Ishikawa (cell line): Measurements from ENCODE around the gene ATP10A.

Source experiments
- FOXM1 ChIP-seq: IDR thresholded peaks from 2 replicates; pipeline ENCODE4 v1.6.1; 2012; ENCODE audit warnings: low read depth, borderline replicate concordance
- NFIC ChIP-seq: IDR thresholded peaks from 2 replicates; pipeline ENCODE4 v1.6.1; 2012
- TF ChIP-seq, protein P1 (sequence below): IDR thresholded peaks from 2 replicates; pipeline ENCODE4 v1.6.1; 2012

- TF ChIP-seq FOXM1 (no peak), NFIC (no peak)
- TF ChIP-seq, protein P1, sequence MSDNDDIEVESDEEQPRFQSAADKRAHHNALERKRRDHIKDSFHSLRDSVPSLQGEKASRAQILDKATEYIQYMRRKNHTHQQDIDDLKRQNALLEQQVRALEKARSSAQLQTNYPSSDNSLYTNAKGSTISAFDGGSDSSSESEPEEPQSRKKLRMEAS: no peak
These were observed 21.2 kb upstream of the ATP10A start for GRCh38 chr15:25884370-25884769.
